Measurements from ENCODE around the gene ADAM30. TPM values are rescaled to one million over a fixed set of nuclear protein-coding genes. Genes with fewer than 3 reads are reported as not detected.

Gene ADAM30
- not detected for total RNA-seq
- long read RNA-seq = 0 reads

- DNase-seq (ENCODE audit: low spot score) = no peak
These were observed at the start of gene ADAM30 for GRCh38 chr1:119896303-119896702. Gene ADAM30, minus strand, starts transcription at chr1:119896515. Its CDS starts 179 bp downstream, at chr1:119896336.

GRCh38 chr1:119943216-119943615, 46.9 kb upstream of the ADAM30 start:
- no peak for DNase-seq (ENCODE audit: low spot score)

- no peak for DNase-seq (ENCODE audit: low spot score)
These were observed 45.1 kb upstream of the ADAM30 start for GRCh38 chr1:119941392-119941791.

- DNase-seq (ENCODE audit: low spot score) = no peak
These were observed 44.4 kb upstream of the ADAM30 start for GRCh38 chr1:119940697-119941096.

- DNase-seq (ENCODE audit: low spot score) = no peak
These were observed 40.9 kb upstream of the ADAM30 start for GRCh38 chr1:119937198-119937597.

GRCh38 chr1:119935915-119936314, 39.6 kb upstream of the ADAM30 start:
- DNase-seq (ENCODE audit: low spot score) = no peak

GRCh38 chr1:119935373-119935772, 39.1 kb upstream of the ADAM30 start:
- DNase-seq (ENCODE audit: low spot score) = no peak

GRCh38 chr1:119933397-119933796, 37.1 kb upstream of the ADAM30 start:
- DNase-seq (ENCODE audit: low spot score) = no peak

GRCh38 chr1:119929643-119930315, 33.5 kb upstream of the ADAM30 start:
- DNase-seq (ENCODE audit: low spot score) = no peak

GRCh38 chr1:119926553-119926952, 30.2 kb upstream of the ADAM30 start:
- DNase-seq (ENCODE audit: low spot score) = no peak

- DNase-seq (ENCODE audit: low spot score) = no peak
These were observed 28.9 kb upstream of the ADAM30 start for GRCh38 chr1:119924948-119925898.

GRCh38 chr1:119920104-119920968, 24.0 kb upstream of the ADAM30 start:
- DNase-seq (ENCODE audit: low spot score) = no peak

- DNase-seq (ENCODE audit: low spot score) = no peak
These were observed 22.9 kb upstream of the ADAM30 start for GRCh38 chr1:119919241-119919640.

- DNase-seq (ENCODE audit: low spot score) = no peak
These were observed 22.0 kb upstream of the ADAM30 start for GRCh38 chr1:119918301-119918700.

GRCh38 chr1:119917304-119918055, 21.2 kb upstream of the ADAM30 start:
- no peak for DNase-seq (ENCODE audit: low spot score)

- DNase-seq (ENCODE audit: low spot score) = no peak
These were observed 19.2 kb upstream of the ADAM30 start for GRCh38 chr1:119915517-119915916.

- no peak for DNase-seq (ENCODE audit: low spot score)
These were observed 17.8 kb upstream of the ADAM30 start for GRCh38 chr1:119914071-119914470.

- DNase-seq (ENCODE audit: low spot score) = no peak
These were observed 16.6 kb upstream of the ADAM30 start for GRCh38 chr1:119912963-119913362.

GRCh38 chr1:119911775-119912174, 15.5 kb upstream of the ADAM30 start:
- DNase-seq (ENCODE audit: low spot score) = no peak

GRCh38 chr1:119910618-119911017, 14.3 kb upstream of the ADAM30 start:
- no peak for DNase-seq (ENCODE audit: low spot score)

Data from mesenteric fat pad (tissue), 1 donor.